Measurements from ENCODE around the gene NRG4. TPM values are rescaled to one million over a fixed set of nuclear protein-coding genes. Genes with fewer than 3 reads are reported as not detected.
A peak's percentile ranks its signal among the peaks of the same experiment; 100 is the strongest.

The NRG4 gene
- 0.01 and 0.07 TPM in 2 replicates for polyA plus RNA-seq (2013)

- Histone ChIP-seq H3K18ac (ENCODE audit: low read length) (no peak within 1 kb of the TSS), H2AK5ac (ENCODE audit: low read length) (no peak within 1 kb of the TSS), H3K4me3 (ENCODE audit: low read depth, low read length) (no peak within 1 kb of the TSS), H2BK5ac (ENCODE audit: low read depth, low read length, poor library complexity) (no peak within 1 kb of the TSS), H3K14ac (ENCODE audit: low read length) (no peak within 1 kb of the TSS), H4K8ac (ENCODE audit: low read depth, low read length) (no peak within 1 kb of the TSS), H3K9me3 (ENCODE audit: insufficient read depth, low read depth, low read length) (no peaks in the 10 kb centered on the region), H2BK120ac (ENCODE audit: insufficient read depth, low read length, poor library complexity) (no peak within 1 kb of the TSS), H3K4ac (ENCODE audit: low read depth, low read length) (no peak within 1 kb of the TSS), H4K91ac (ENCODE audit: low read depth, low read length) (no peak within 1 kb of the TSS), H3K27me3 (ENCODE audit: insufficient read depth, low read length) (no peaks in the 10 kb centered on the region), H3K9ac (ENCODE audit: low read length) (no peak within 1 kb of the TSS), H3K4me2 (ENCODE audit: low read length) (no peak within 1 kb of the TSS), H2BK12ac (ENCODE audit: low read length) (no peak within 1 kb of the TSS), H2AFZ (ENCODE audit: insufficient read depth, low read length, poor library complexity) (no peak within 1 kb of the TSS), H3K23ac (ENCODE audit: low read length) (no peak within 1 kb of the TSS), H3K4me1 (ENCODE audit: control insufficient read depth in 1 of 2, insufficient read depth in 2 of 2, low read length in 2 of 2) (peaks cover 0 to 2% of the 10 kb centered on the region in 2 experiments), H3K79me2 (ENCODE audit: control insufficient read depth, insufficient read depth, low read length, poor library complexity) (no peaks in the 10 kb centered on the region), H3K79me1 (ENCODE audit: low read length) (no peaks in the 10 kb centered on the region), H3K27ac (ENCODE audit: low read depth, low read length) (no peak within 1 kb of the TSS), H3K36me3 (ENCODE audit: control insufficient read depth in 1 of 2, insufficient read depth in 2 of 2, low read length in 2 of 2) (no peaks in the 10 kb centered on the region), H4K12ac (ENCODE audit: low read depth, low read length) (no peak within 1 kb of the TSS)
- WGBS (ENCODE audit: extremely low coverage, insufficient coverage, insufficient read length): no CpG with 5 or more reads among the region's 13 CpGs
- no peak for DNase-seq
These were observed at the start of gene NRG4 for GRCh38 chr15:76011627-76012551. Gene NRG4, minus strand, starts transcription at chr15:76012424. Its CDS starts 1,194 bp downstream, at chr15:76011230.

- no peak for DNase-seq
- H3K23ac ChIP-seq (ENCODE audit: low read length): no peak overlapping the region
- H3K27me3 ChIP-seq (ENCODE audit: insufficient read depth, low read length): peaks cover 9% of the 10 kb centered on the region
- H4K8ac ChIP-seq (ENCODE audit: low read depth, low read length): no peak overlapping the region
- H4K12ac ChIP-seq (ENCODE audit: low read depth, low read length): no peak overlapping the region
- H3K9ac ChIP-seq (ENCODE audit: low read length): no peak overlapping the region
- no peak overlapping the region for H2AK5ac ChIP-seq (ENCODE audit: low read length)
- no peak overlapping the region for H3K14ac ChIP-seq (ENCODE audit: low read length)
- no peak overlapping the region for H2AFZ ChIP-seq (ENCODE audit: insufficient read depth, low read length, poor library complexity)
- no peaks in the 10 kb centered on the region for H3K79me1 ChIP-seq (ENCODE audit: low read length)
- peaks cover 2% of the 10 kb centered on the region for H3K79me2 ChIP-seq (ENCODE audit: control insufficient read depth, insufficient read depth, low read length, poor library complexity)
- no peaks in the 10 kb centered on the region for H3K9me3 ChIP-seq (ENCODE audit: insufficient read depth, low read depth, low read length)
- H3K18ac ChIP-seq (ENCODE audit: low read length): no peak overlapping the region
- no peak overlapping the region for H4K91ac ChIP-seq (ENCODE audit: low read depth, low read length)
- H2BK12ac ChIP-seq (ENCODE audit: low read length): no peak overlapping the region
- WGBS (ENCODE audit: extremely low coverage, insufficient coverage, insufficient read length): no CpG with 5 or more reads among the region's 5 CpGs
- no peak overlapping the region for H3K4me2 ChIP-seq (ENCODE audit: low read length)
- no peak overlapping the region for H3K4ac ChIP-seq (ENCODE audit: low read depth, low read length)
- H3K4me3 ChIP-seq (ENCODE audit: low read depth, low read length): no peak overlapping the region
- no peak overlapping the region for H3K27ac ChIP-seq (ENCODE audit: low read depth, low read length)
- no peak overlapping the region for H2BK120ac ChIP-seq (ENCODE audit: insufficient read depth, low read length, poor library complexity)
- H3K4me1 ChIP-seq (ENCODE audit: control insufficient read depth in 1 of 2, insufficient read depth in 2 of 2, low read length in 2 of 2): peaks cover 3 to 5% of the 10 kb centered on the region in 2 experiments
- no peaks in the 10 kb centered on the region for H3K36me3 ChIP-seq (ENCODE audit: control insufficient read depth in 1 of 2, insufficient read depth in 2 of 2, low read length in 2 of 2)
- no peak overlapping the region for H2BK5ac ChIP-seq (ENCODE audit: low read depth, low read length, poor library complexity)
These were observed 49.5 kb upstream of the NRG4 start for GRCh38 chr15:76061700-76062099.

- no CpG with 5 or more reads among the region's 20 CpGs for WGBS (ENCODE audit: extremely low coverage, insufficient coverage, insufficient read length)
- Histone ChIP-seq H3K27ac (ENCODE audit: low read depth, low read length) (no peak overlapping the region), H4K12ac (ENCODE audit: low read depth, low read length) (no peak overlapping the region), H3K79me1 (ENCODE audit: low read length) (no peaks in the 10 kb centered on the region), H4K91ac (ENCODE audit: low read depth, low read length) (no peak overlapping the region), H3K9ac (ENCODE audit: low read length) (no peak overlapping the region), H2AFZ (ENCODE audit: insufficient read depth, low read length, poor library complexity) (peak overlapping the region; percentile 83), H3K4me2 (ENCODE audit: low read length) (peak overlapping the region; percentile 56), H3K4me1 (ENCODE audit: control insufficient read depth in 1 of 2, insufficient read depth in 2 of 2, low read length in 2 of 2) (peaks cover 3 to 5% of the 10 kb centered on the region in 2 experiments), H3K9me3 (ENCODE audit: insufficient read depth, low read depth, low read length) (no peaks in the 10 kb centered on the region), H3K18ac (ENCODE audit: low read length) (no peak overlapping the region), H2BK120ac (ENCODE audit: insufficient read depth, low read length, poor library complexity) (no peak overlapping the region), H3K14ac (ENCODE audit: low read length) (peak overlapping the region; percentile 29), H2BK12ac (ENCODE audit: low read length) (no peak overlapping the region), H2BK5ac (ENCODE audit: low read depth, low read length, poor library complexity) (no peak overlapping the region), H3K4ac (ENCODE audit: low read depth, low read length) (no peak overlapping the region), H3K23ac (ENCODE audit: low read length) (no peak overlapping the region), H3K4me3 (ENCODE audit: low read depth, low read length) (peak overlapping the region; percentile 68), H4K8ac (ENCODE audit: low read depth, low read length) (peak overlapping the region; percentile 32), H2AK5ac (ENCODE audit: low read length) (no peak overlapping the region), H3K79me2 (ENCODE audit: control insufficient read depth, insufficient read depth, low read length, poor library complexity) (peaks cover 2% of the 10 kb centered on the region), H3K27me3 (ENCODE audit: insufficient read depth, low read length) (peaks cover 9% of the 10 kb centered on the region), H3K36me3 (ENCODE audit: control insufficient read depth in 1 of 2, insufficient read depth in 2 of 2, low read length in 2 of 2) (no peaks in the 10 kb centered on the region)
- DNase-seq: no peak
These were observed 48.1 kb upstream of the NRG4 start for GRCh38 chr15:76060118-76060989.

GRCh38 chr15:76059320-76060117, 47.3 kb upstream of the NRG4 start, which contains the start of gene TMEM266:
Gene TMEM266, plus strand, starts transcription at chr15:76059985. Its CDS starts 74,279 bp downstream, at chr15:76134264.
- no peaks in the 10 kb centered on the region for H3K36me3 ChIP-seq (ENCODE audit: control insufficient read depth in 1 of 2, insufficient read depth in 2 of 2, low read length in 2 of 2)
- peaks cover 2% of the 10 kb centered on the region for H3K79me2 ChIP-seq (ENCODE audit: control insufficient read depth, insufficient read depth, low read length, poor library complexity)
- H3K14ac ChIP-seq (ENCODE audit: low read length): peak within 1 kb of the TSS; percentile 29
- H2AK5ac ChIP-seq (ENCODE audit: low read length): no peak within 1 kb of the TSS
- no peak within 1 kb of the TSS for H4K91ac ChIP-seq (ENCODE audit: low read depth, low read length)
- H3K4ac ChIP-seq (ENCODE audit: low read depth, low read length): no peak within 1 kb of the TSS
- no peak within 1 kb of the TSS for H3K9ac ChIP-seq (ENCODE audit: low read length)
- H4K12ac ChIP-seq (ENCODE audit: low read depth, low read length): no peak within 1 kb of the TSS
- H3K27me3 ChIP-seq (ENCODE audit: insufficient read depth, low read length): peaks cover 9% of the 10 kb centered on the region
- H4K8ac ChIP-seq (ENCODE audit: low read depth, low read length): peak within 1 kb of the TSS; percentile 32
- no peak within 1 kb of the TSS for H2BK5ac ChIP-seq (ENCODE audit: low read depth, low read length, poor library complexity)
- H3K23ac ChIP-seq (ENCODE audit: low read length): no peak within 1 kb of the TSS
- H3K4me1 ChIP-seq (ENCODE audit: control insufficient read depth in 1 of 2, insufficient read depth in 2 of 2, low read length in 2 of 2): peaks cover 3 to 5% of the 10 kb centered on the region in 2 experiments
- H3K18ac ChIP-seq (ENCODE audit: low read length): no peak within 1 kb of the TSS
- peak within 1 kb of the TSS; percentile 74 for H3K4me3 ChIP-seq (ENCODE audit: low read depth, low read length)
- DNase-seq: peak; percentile 23 to 62
- H2BK12ac ChIP-seq (ENCODE audit: low read length): no peak within 1 kb of the TSS
- H3K79me1 ChIP-seq (ENCODE audit: low read length): no peaks in the 10 kb centered on the region
- H3K27ac ChIP-seq (ENCODE audit: low read depth, low read length): no peak within 1 kb of the TSS
- WGBS (ENCODE audit: extremely low coverage, insufficient coverage, insufficient read length): no CpG with 5 or more reads among the region's 107 CpGs
- peaks cover 1% of the 10 kb centered on the region for H3K9me3 ChIP-seq (ENCODE audit: insufficient read depth, low read depth, low read length)
- H2BK120ac ChIP-seq (ENCODE audit: insufficient read depth, low read length, poor library complexity): no peak within 1 kb of the TSS
- peak within 1 kb of the TSS; percentile 98 for H3K4me2 ChIP-seq (ENCODE audit: low read length)
- H2AFZ ChIP-seq (ENCODE audit: insufficient read depth, low read length, poor library complexity): peak within 1 kb of the TSS; percentile 85

Data from trophoblast cell (in vitro differentiated cells and primary cell).